Liver (tissue), 9 donors: ENCODE results near the gene IL10. TPM values are rescaled to one million over a fixed set of nuclear protein-coding genes. Genes with fewer than 3 reads are reported as not detected.
A peak's percentile ranks its signal among the peaks of the same experiment; 100 is the strongest.

Experiments
- DNase-seq: peaks from one replicate; pipeline ENCODE4 v3.0.0-alpha.2; 2017; ENCODE audit warnings: low spot score
- H3K27ac ChIP-seq, 2 donors: one replicate each; pipeline ENCODE4 v1.7.0; 2013; ENCODE audit warnings: inconsistent platforms in 2 of 2, low read length in 2 of 2, control low read depth in 1 of 2, low read depth in 1 of 2, mild to moderate bottlenecking in 1 of 2
- H3K27me3 ChIP-seq, 4 donors: one replicate each; pipeline versions ENCODE4 v1.6.1 to v1.7.0; 2013; ENCODE audit warnings: low read length in 3 of 4, inconsistent platforms in 1 of 4, mild to moderate bottlenecking in 1 of 4, moderate library complexity in 1 of 4; ENCODE audit not compliant: control insufficient read depth in 4 of 4, insufficient read depth in 4 of 4
- H3K36me3 ChIP-seq, 4 donors: one replicate each; pipeline versions ENCODE4 v1.6.1 to v1.7.0; 2013; ENCODE audit warnings: low read length in 3 of 4, mild to moderate bottlenecking in 3 of 4, low read depth in 1 of 4, moderate library complexity in 1 of 4; ENCODE audit not compliant: control insufficient read depth in 4 of 4, insufficient read depth in 3 of 4
- H3K4me1 ChIP-seq, 4 donors: one replicate each; pipeline versions ENCODE4 v1.6.1 to v1.7.0; 2013; ENCODE audit warnings: low read length in 3 of 4, mild to moderate bottlenecking in 3 of 4, moderate library complexity in 1 of 4; ENCODE audit not compliant: control insufficient read depth in 4 of 4, insufficient read depth in 4 of 4
- H3K4me3 ChIP-seq, 3 donors: one replicate each; pipeline versions ENCODE4 v1.6.1 to v1.7.0; 2013; ENCODE audit warnings: low read length in 3 of 3, control low read depth in 1 of 3, low read depth in 1 of 3, mild to moderate bottlenecking in 1 of 3
- H3K9ac ChIP-seq, 2 donors: one replicate each; pipeline ENCODE4 v1.7.0; 2013; ENCODE audit warnings: low read length in 2 of 2, mild to moderate bottlenecking in 2 of 2, moderate library complexity in 2 of 2, control low read depth in 1 of 2, low read depth in 1 of 2
- H3K9me3 ChIP-seq, 4 donors: one replicate each; pipeline versions ENCODE4 v1.6.1 to v1.7.0; 2013; ENCODE audit warnings: low read length in 3 of 4; ENCODE audit not compliant: control insufficient read depth in 4 of 4
- EGR1 ChIP-seq, 2 donors: IDR thresholded peaks; 2 replicates each; pipeline ENCODE4 v1.6.1; 2016 to 2018; ENCODE audit warnings: antibody characterized with exemption in 2 of 2, low read depth in 2 of 2
- FOXA1 ChIP-seq: IDR thresholded peaks from 2 replicates; pipeline ENCODE4 v1.6.1; 2016; ENCODE audit warnings: antibody characterized with exemption
- FOXA2 ChIP-seq: IDR thresholded peaks from 2 replicates; pipeline ENCODE4 v1.6.1; 2016; ENCODE audit warnings: antibody characterized with exemption
- GABPA ChIP-seq, 2 donors: IDR thresholded peaks in 1 of 2; conservative IDR thresholded peaks in 1 of 2; 2 replicates each; pipeline ENCODE4 v1.6.1; 2016; ENCODE audit warnings: antibody characterized with exemption in 2 of 2, mild to moderate bottlenecking in 1 of 2, moderate library complexity in 1 of 2
- HNF4G ChIP-seq: IDR thresholded peaks from 2 replicates; pipeline ENCODE4 v1.6.1; 2016; ENCODE audit warnings: antibody characterized with exemption
- JUND ChIP-seq, 2 donors: IDR thresholded peaks; 2 replicates each; pipeline ENCODE4 v1.6.1; 2016; ENCODE audit warnings: antibody characterized with exemption in 2 of 2
- MAX ChIP-seq: IDR thresholded peaks from 2 replicates; pipeline ENCODE4 v1.6.1; 2016; ENCODE audit warnings: antibody characterized with exemption
- NR2F2 ChIP-seq: IDR thresholded peaks from 2 replicates; pipeline ENCODE4 v1.6.1; 2016; ENCODE audit warnings: antibody characterized with exemption
- RAD21 ChIP-seq, 2 donors: IDR thresholded peaks; 2 replicates each; pipeline ENCODE4 v1.6.1; 2016; ENCODE audit warnings: antibody characterized with exemption in 2 of 2, mild to moderate bottlenecking in 2 of 2
- RXRA ChIP-seq, 2 donors: IDR thresholded peaks; 2 replicates each; pipeline ENCODE4 v1.6.1; 2017 to 2018; ENCODE audit warnings: antibody characterized with exemption in 2 of 2, mild to moderate bottlenecking in 1 of 2
- SP1 ChIP-seq: IDR thresholded peaks from 2 replicates; pipeline ENCODE4 v1.6.1; 2018; ENCODE audit warnings: antibody characterized with exemption, mild to moderate bottlenecking
- TAF1 ChIP-seq: conservative IDR thresholded peaks from 2 replicates; pipeline ENCODE4 v1.6.1; 2016; ENCODE audit warnings: antibody characterized with exemption, mild to moderate bottlenecking
- YY1 ChIP-seq: IDR thresholded peaks from 2 replicates; pipeline ENCODE4 v1.6.1; 2016; ENCODE audit warnings: antibody characterized with exemption, mild to moderate bottlenecking
- WGBS: extraction: QIAGEN DNeasy Blood & Tissue Kit; methylation state at CpG from one replicate; pipeline ENCODE4 v1.1.7; 2013; 5-methylcytosine and 5-hydroxymethylcytosine counted together
- polyA plus RNA-seq, 2 donors: library from polyadenylated mRNA; stranded (reverse) in 1 of 2; unstranded in 1 of 2; fragments of 200-250 nt in 1 of 2; fragments of >200 nt in 1 of 2; fragmentation: Nextera tagmentation in 1 of 2; extraction: Ambion mirVana in 1 of 2; gene quantifications; one replicate each; pipeline versions ENCODE4 v1.2.1 to v1.2.3, GENCODE V29; 2013 to 2015
- total RNA-seq, 2 donors: library from RNA; depleted of rRNA; stranded (reverse); fragments of >200 nt; gene quantifications; one replicate each; pipeline ENCODE4 v1.2.3, GENCODE V29; 2014
- TF ChIP-seq, protein P1 (sequence below): IDR thresholded peaks from 2 replicates; pipeline ENCODE4 v1.6.1; 2016; ENCODE audit warnings: antibody characterized with exemption, mild to moderate bottlenecking
- TF ChIP-seq, protein P2 (sequence below): IDR thresholded peaks from 2 replicates; pipeline ENCODE4 v1.6.1; 2016; ENCODE audit warnings: antibody characterized with exemption
- TF ChIP-seq, protein P3 (sequence below): IDR thresholded peaks from 2 replicates; pipeline ENCODE4 v1.6.1; 2016; ENCODE audit warnings: antibody characterized with exemption
- TF ChIP-seq, protein P4 (sequence below): fragments of 150-350 bp; IDR thresholded peaks from 2 replicates; pipeline ENCODE4 v1.5.1; 2017; ENCODE audit warnings: improper control_type of control experiment, low read depth, low read length; ENCODE audit not compliant: missing input control
- donor health status: healthy.
- donor health status: healthy.
- donor health status: healthy.
- donor health status: healthy.
- donor health status: healthy.

IL10 gene
- total and polyA plus RNA-seq, 4 donors = 0.23 to 1.4 (median 0.59) TPM

DNA sequence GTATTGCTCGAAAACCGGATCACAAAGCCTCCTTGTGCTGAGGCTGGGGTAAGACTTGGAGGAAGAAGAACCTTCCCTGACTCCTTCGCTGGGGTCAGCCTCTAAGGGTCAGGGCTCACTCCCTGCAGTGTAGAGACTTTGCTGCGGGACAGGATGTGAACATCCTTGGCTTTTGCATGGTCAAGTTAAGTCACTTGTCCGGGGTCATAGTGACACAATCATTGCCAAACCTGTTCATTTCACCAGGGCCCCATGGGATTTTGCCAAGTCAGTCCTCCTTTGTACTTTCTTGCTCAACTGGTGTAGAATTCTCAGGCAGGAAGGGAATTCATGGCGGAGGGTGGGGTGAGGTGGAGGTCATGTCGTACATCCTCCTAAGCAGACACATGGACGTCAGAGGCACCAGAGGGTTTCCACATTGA lies 24.7 kb upstream of the IL10 start:
- Histone ChIP-seq H3K4me1 (no peaks in the 10 kb centered on the region), H3K27me3 (no peaks in the 10 kb centered on the region), H3K4me3 (no peak overlapping the region), H3K27ac (no peak overlapping the region), H3K9ac (no peak overlapping the region), H3K9me3 (no peaks in the 10 kb centered on the region), H3K36me3 (no peaks in the 10 kb centered on the region)
- 80% methylated on average over 8 of the region's 8 CpGs for WGBS
- TF ChIP-seq RXRA (IDR thresholded peaks at IDR 0.05) = peak in 1 of 2 donors; percentile 24
- no peak for TF ChIP-seq HNF4G
- no peak for DNase-seq

GRCh38 chr1:206796116-206796515 lies 23.8 kb upstream of the IL10 start:
- DNase-seq = no peak
- H3K9me3 ChIP-seq = no peaks in the 10 kb centered on the region
- no peak overlapping the region for H3K4me3 ChIP-seq
- 90% methylated on average over 3 of the region's 3 CpGs for WGBS
- H3K4me1 ChIP-seq = no peaks in the 10 kb centered on the region
- H3K9ac ChIP-seq = no peak overlapping the region
- TF ChIP-seq FOXA2 (no peak), EGR1 (IDR thresholded peaks at IDR 0.05; ENCODE audit: low read depth in 2 of 2) (no peak), YY1 (no peak), MAX (no peak), FOXA1 (no peak), SP1 (no peak), GABPA (IDR thresholded peaks at IDR 0.05 in 1 of 2, conservative IDR thresholded peaks at IDR 0.05 in 1 of 2) (no peak), RXRA (IDR thresholded peaks at IDR 0.05) (no peak), JUND (IDR thresholded peaks at IDR 0.05) (no peak), TAF1 (no peak), NR2F2 (no peak), RAD21 (IDR thresholded peaks at IDR 0.05) (no peak), HNF4G (no peak)
- TF ChIP-seq, protein P1, sequence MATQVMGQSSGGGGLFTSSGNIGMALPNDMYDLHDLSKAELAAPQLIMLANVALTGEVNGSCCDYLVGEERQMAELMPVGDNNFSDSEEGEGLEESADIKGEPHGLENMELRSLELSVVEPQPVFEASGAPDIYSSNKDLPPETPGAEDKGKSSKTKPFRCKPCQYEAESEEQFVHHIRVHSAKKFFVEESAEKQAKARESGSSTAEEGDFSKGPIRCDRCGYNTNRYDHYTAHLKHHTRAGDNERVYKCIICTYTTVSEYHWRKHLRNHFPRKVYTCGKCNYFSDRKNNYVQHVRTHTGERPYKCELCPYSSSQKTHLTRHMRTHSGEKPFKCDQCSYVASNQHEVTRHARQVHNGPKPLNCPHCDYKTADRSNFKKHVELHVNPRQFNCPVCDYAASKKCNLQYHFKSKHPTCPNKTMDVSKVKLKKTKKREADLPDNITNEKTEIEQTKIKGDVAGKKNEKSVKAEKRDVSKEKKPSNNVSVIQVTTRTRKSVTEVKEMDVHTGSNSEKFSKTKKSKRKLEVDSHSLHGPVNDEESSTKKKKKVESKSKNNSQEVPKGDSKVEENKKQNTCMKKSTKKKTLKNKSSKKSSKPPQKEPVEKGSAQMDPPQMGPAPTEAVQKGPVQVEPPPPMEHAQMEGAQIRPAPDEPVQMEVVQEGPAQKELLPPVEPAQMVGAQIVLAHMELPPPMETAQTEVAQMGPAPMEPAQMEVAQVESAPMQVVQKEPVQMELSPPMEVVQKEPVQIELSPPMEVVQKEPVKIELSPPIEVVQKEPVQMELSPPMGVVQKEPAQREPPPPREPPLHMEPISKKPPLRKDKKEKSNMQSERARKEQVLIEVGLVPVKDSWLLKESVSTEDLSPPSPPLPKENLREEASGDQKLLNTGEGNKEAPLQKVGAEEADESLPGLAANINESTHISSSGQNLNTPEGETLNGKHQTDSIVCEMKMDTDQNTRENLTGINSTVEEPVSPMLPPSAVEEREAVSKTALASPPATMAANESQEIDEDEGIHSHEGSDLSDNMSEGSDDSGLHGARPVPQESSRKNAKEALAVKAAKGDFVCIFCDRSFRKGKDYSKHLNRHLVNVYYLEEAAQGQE = no peak
- TF ChIP-seq, protein P2, sequence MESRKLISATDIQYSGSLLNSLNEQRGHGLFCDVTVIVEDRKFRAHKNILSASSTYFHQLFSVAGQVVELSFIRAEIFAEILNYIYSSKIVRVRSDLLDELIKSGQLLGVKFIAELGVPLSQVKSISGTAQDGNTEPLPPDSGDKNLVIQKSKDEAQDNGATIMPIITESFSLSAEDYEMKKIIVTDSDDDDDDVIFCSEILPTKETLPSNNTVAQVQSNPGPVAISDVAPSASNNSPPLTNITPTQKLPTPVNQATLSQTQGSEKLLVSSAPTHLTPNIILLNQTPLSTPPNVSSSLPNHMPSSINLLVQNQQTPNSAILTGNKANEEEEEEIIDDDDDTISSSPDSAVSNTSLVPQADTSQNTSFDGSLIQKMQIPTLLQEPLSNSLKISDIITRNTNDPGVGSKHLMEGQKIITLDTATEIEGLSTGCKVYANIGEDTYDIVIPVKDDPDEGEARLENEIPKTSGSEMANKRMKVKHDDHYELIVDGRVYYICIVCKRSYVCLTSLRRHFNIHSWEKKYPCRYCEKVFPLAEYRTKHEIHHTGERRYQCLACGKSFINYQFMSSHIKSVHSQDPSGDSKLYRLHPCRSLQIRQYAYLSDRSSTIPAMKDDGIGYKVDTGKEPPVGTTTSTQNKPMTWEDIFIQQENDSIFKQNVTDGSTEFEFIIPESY = no peak
- TF ChIP-seq, protein P3, sequence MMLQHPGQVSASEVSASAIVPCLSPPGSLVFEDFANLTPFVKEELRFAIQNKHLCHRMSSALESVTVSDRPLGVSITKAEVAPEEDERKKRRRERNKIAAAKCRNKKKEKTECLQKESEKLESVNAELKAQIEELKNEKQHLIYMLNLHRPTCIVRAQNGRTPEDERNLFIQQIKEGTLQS = no peak
- TF ChIP-seq, protein P4, sequence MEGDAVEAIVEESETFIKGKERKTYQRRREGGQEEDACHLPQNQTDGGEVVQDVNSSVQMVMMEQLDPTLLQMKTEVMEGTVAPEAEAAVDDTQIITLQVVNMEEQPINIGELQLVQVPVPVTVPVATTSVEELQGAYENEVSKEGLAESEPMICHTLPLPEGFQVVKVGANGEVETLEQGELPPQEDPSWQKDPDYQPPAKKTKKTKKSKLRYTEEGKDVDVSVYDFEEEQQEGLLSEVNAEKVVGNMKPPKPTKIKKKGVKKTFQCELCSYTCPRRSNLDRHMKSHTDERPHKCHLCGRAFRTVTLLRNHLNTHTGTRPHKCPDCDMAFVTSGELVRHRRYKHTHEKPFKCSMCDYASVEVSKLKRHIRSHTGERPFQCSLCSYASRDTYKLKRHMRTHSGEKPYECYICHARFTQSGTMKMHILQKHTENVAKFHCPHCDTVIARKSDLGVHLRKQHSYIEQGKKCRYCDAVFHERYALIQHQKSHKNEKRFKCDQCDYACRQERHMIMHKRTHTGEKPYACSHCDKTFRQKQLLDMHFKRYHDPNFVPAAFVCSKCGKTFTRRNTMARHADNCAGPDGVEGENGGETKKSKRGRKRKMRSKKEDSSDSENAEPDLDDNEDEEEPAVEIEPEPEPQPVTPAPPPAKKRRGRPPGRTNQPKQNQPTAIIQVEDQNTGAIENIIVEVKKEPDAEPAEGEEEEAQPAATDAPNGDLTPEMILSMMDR = no peak
- H3K27me3 ChIP-seq = no peaks in the 10 kb centered on the region
- H3K36me3 ChIP-seq = no peaks in the 10 kb centered on the region
- no peak overlapping the region for H3K27ac ChIP-seq
